ENCODE results near the gene GSTM3. TPM values are rescaled to one million over a fixed set of nuclear protein-coding genes. Genes with fewer than 3 reads are reported as not detected.

Gene GSTM3
- total and polyA plus RNA-seq, 2 experiments from 2014 or later = 3.1 to 4.1 TPM

GRCh38 chr1:109733236-109733870, 7.5 kb downstream of the GSTM3 start:
- H3K4me3 Mint-ChIP-seq = no peak overlapping the region
- H3K27me3 ChIP-seq (ENCODE audit: insufficient read depth) = peaks cover 13% of the 10 kb centered on the region
- peaks cover 12% of the 10 kb centered on the region; the same call in 1 of the 2 replicates for H3K4me1 ChIP-seq (ENCODE audit: insufficient read depth)
- H4K20me1 ChIP-seq (replicated peaks; ENCODE audit: insufficient read depth) = no peaks in the 10 kb centered on the region; the same call in 1 of the 2 replicates
- no peaks in the 10 kb centered on the region for H3K79me2 ChIP-seq (replicated peaks; ENCODE audit: insufficient read depth)
- peaks cover 10% of the 10 kb centered on the region; the same call in 2 of the 3 replicates for H3K9me3 Mint-ChIP-seq
- no peaks in the 10 kb centered on the region for H3K9me2 ChIP-seq (ENCODE audit: insufficient read depth)
- no peak overlapping the region for H3K27ac Mint-ChIP-seq
- TF ChIP-seq ETS1 (IDR thresholded peaks at IDR 0.05) (no peak), ZNF114 (CRISPR knock-in tag; IDR thresholded peaks at IDR 0.05) (no peak), NANOG (IDR thresholded peaks at IDR 0.05; ENCODE audit: borderline replicate concordance) (no peak), REST (IDR thresholded peaks at IDR 0.05; ENCODE audit: unreplicated experiment) (no peak), ZNF462 (CRISPR knock-in tag; IDR thresholded peaks at IDR 0.05) (no peak), STAT1 (IDR thresholded peaks at IDR 0.05; ENCODE audit: unreplicated experiment) (no peak), CREB1 (CRISPR knock-in tag; IDR thresholded peaks at IDR 0.05; ENCODE audit: low read depth) (no peak), ZNF331 (CRISPR knock-in tag; IDR thresholded peaks at IDR 0.05; ENCODE audit: low read depth) (no peak), EZH2 (IDR thresholded peaks at IDR 0.05; ENCODE audit: low read depth, unreplicated experiment) (no peak), POLR2AphosphoS5 (IDR thresholded peaks at IDR 0.05; ENCODE audit: low read depth) (no peak), EZH2phosphoT487 (IDR thresholded peaks at IDR 0.05; ENCODE audit: unreplicated experiment) (no peak), CTCF (conservative IDR thresholded peaks at IDR 0.05; ENCODE audit: low read depth in 2 of 2) (no peak), JUNB (IDR thresholded peaks at IDR 0.05; ENCODE audit: unreplicated experiment) (no peak)
- no peak overlapping the region for H3K4me2 ChIP-seq
- H3F3A ChIP-seq (replicated peaks; ENCODE audit: low read depth) = no peaks in the 10 kb centered on the region
- no peak overlapping the region for H3K4me3 ChIP-seq
- H3K36me3 Mint-ChIP-seq (ENCODE audit: low read depth) = no peaks in the 10 kb centered on the region
- peaks cover 12% of the 10 kb centered on the region for H3K4me1 Mint-ChIP-seq
- H3K27me3 Mint-ChIP-seq (ENCODE audit: insufficient read depth, low read depth, poor library complexity) = peaks cover 5% of the 10 kb centered on the region
- no peak for ATAC-seq
- no peaks in the 10 kb centered on the region for H3K36me3 ChIP-seq (ENCODE audit: insufficient read depth)
- no peak overlapping the region for H2AFZ ChIP-seq
- no peak overlapping the region for H3K27ac ChIP-seq (ENCODE audit: low read depth)
- no peak for DNase-seq (ENCODE audit: low spot score)

All from GM23338 (cell line).